GM18870 (cell line): ENCODE data around the gene ZNF354C.

Experiments
- ATAC-seq: cut with Tn5 transposase; IDR thresholded peaks from one replicate; pipeline ENCODE4 v1.9.1; 2021; ENCODE audit warnings: moderate library complexity; ENCODE audit not compliant: unreplicated experiment

Gene ZNF354C

DNA sequence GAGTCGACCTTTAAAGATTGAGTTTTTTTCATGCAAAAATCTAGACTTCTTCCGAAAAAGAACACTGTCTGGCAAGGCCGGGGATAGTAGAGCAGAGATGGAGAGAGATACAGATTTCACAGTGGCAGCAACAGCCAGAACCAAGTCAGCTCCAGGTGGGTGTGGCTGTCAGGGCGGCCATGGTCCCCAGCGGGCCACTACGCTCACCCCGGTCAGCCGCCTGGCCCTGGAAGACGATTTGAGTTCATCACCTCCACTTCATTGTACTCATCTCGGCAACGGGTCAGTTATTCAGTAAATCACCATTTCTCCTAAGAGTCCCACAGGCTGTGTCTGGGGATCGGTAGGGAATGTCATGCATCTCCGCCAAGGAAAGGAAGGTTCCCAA, 53.0 kb downstream of the ZNF354C start:
- ATAC-seq, result no peak

DNA sequence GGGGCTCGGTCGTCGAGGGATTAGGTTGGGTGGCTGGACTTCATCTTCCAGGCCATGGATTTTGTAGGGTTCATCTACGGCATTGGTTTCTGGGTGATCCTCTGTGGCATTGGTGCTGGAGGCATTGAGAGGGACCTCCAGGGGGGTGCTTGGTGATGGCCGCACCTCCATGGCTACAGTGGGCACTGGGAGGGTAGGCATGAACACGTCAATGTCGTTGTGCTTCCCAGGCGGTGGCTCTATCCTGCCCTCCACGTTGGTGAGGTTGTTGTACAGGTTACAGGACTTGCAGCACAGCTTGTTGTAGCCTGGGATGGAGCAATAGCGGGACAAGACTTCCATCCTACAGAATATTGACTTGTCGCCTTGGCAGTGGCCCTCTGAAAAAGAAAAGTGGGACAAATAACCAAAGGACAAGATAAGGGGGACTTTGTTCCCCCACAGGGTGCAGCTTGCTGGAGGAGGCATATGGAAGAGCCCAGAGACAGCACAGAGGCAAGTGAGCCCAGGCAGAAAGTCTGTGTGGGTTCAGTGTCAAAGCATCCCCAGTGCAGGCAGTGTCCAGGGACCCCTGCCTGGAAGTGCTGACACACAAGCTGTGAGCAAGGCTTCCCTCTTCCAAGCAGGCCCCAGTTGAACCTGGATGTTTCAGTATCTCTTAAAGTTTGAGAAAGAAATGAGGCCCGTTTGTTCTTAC, 53.9 kb downstream of the ZNF354C start:
- no peak for ATAC-seq

DNA sequence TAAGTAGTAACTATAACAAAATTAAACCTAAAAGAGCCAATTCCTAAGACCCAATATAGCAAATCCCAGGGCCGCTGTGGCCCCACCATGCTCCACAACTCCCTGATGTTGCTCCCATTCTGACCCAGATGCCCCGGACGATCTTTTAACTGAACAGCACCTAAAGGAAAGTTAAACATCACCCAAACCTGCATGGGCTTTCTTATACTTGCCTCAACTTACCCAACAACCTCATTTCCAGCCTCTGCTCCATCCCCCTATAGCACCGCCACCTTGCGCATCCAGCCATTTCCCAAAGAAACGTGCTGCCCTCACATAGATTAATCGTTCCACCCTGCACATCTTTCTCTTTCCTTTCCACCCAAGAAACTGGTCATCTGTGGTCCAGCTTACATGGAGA, 54.6 kb downstream of the ZNF354C start:
- no peak for ATAC-seq

DNA sequence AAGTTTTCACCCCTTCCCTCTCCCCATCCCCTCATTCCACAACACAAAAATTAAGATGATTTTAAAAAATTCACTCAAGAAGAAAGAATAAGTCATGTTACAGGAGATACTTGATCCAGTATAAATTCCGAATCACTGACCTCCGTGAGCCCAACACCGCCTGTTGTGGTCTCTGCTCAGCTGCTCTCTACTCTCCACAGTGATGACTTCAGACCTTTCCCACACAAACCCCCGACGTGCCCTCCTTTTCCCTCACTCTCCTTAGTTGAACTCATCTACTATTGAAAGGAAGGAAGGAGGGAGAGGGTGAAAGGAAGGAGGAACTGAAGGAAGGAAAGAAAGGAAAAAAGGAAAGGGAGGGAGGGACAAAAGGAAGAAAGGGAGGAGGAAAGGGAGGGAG, 55.1 kb downstream of the ZNF354C start:
- no peak for ATAC-seq

DNA sequence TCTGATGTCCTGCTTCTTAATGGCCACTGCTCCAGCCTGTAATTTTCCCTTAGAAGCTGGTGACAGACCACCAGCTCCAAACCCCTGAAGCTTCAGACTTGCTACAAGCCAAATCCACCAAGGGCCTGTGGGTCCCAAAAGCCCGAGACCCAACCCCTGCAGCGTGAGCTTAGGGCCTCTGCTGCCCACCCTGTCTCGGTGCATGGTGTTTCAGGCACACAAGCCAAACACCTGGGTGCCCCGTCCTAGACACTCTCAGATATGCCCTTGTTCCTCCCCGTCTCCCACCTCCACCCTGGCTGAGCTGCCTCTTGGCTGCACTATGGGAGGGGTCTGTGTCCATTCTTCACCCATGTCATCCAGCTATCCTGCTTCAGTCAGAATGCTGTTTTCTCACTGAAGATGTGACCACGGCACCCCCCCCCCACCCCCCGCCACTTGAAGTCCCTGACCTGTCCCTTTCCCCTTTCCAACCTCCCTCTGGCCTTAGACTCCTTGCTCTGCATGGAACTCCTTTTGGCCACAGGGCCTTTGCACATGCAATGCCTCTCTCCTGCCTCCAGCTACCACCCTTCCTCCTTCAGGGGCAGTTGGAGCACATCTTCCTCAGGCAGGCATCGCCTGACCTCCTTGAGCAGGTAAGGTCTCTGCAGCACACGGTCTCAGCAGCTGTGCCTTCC, 55.8 kb downstream of the ZNF354C start:
- ATAC-seq, result no peak

DNA sequence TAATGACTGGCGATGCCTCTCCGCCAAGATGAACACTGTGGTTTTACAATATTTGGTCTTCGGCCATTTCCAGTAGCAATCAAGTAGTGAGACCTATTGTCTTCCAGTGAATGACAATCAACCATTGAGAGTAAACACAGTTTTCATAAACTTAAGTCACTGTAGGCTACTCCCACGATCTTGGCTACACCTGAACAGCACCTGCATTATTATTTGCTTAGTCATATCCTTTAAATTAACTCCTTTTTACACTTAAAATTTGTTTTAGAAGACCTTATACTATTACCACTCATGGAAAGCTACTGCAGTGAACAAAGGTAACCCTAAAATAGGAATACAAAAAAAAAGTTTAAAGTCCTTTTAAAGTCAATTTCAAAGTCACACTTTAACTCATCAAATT, 58.2 kb downstream of the ZNF354C start:
- no peak for ATAC-seq

DNA sequence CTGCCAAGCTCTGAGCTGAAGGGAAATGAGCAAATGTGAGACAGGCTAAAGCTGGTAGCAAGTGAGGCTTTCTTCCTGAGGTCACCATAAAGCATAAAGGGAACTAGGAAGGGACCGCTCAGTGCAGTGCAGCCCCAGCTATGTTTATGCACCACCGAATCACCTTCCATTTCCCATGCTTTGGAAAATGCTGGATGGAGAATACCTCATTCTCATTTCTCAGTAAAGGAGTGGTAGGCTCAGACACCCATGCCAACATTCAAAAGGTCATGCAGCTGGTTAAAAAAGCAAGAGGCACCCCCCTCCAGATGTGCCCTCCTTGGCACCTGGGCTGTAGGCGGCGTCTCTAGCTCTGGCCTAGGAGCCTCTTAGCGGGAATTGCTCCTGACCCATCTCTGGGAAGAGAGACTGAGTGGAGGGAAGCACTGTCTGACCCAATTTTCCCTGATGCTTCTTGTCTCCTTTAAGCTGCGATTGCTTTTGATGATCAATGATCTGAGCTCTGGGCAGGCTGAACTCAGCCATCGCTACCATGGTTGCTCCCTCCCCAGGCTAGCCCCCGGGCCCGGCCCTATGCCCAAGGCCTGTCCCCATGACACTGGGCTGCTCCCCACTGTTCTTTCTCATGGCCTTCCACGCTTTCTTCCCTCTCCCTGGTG, 58.7 kb downstream of the ZNF354C start:
- no peak for ATAC-seq

DNA sequence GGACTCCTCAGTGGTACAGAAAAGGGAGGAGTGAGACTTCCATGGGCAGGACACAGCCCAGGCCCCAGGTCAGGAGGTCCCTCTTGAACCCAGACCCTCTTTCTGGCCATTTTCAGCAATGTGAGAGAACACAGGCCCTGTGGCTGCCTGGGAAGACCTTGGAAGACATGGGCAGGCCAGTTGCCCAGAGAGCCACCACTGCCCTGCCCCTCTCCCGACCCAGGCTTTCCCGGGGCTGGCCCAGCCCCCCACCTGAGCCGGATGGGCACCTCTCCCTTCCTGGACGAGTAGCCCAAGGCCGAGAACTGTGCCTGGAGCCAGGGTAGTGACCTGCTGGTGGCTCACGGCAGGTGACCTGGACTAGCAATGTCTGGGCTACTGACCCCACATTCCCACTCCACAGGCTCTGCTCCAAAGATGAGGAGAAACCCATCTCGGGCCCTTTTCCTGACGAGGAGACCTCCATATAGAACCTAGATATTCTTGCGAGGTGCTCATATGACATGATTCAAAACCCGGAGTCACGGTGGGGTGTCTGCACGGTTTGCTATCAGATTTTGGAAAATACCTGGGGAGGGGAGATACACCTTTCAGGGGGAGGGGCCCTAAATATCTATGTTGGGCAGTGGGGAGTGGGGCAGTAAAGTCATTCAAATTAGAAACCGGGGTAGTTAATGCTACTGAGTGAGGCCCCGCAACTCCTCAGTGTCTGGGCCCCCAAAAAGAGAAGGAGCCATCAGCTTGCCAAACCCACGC, 59.4 kb downstream of the ZNF354C start:
- ATAC-seq, result no peak

DNA sequence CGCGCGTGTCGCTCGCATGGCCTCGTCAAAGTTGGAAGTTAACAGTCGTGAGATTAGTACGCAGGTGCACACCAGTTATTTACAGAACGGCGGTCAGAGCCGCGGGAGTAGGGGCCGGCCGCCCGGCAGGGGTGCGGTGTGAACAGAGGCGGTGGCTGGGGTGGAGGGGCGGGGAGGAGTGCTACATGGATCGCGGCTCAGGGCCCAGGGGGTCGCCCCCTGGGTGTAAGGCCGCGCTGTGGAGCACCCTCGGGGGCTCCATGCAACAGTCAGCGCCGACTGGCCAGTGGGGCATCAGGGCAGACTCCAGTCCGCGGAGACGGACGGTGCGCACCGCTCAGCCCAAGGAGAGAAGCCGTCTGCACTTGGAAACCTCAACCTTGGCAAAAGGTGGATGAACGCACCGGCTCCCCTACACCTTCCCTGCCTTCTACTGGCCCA, 60.3 kb downstream of the ZNF354C start:
- ATAC-seq, result no peak

DNA sequence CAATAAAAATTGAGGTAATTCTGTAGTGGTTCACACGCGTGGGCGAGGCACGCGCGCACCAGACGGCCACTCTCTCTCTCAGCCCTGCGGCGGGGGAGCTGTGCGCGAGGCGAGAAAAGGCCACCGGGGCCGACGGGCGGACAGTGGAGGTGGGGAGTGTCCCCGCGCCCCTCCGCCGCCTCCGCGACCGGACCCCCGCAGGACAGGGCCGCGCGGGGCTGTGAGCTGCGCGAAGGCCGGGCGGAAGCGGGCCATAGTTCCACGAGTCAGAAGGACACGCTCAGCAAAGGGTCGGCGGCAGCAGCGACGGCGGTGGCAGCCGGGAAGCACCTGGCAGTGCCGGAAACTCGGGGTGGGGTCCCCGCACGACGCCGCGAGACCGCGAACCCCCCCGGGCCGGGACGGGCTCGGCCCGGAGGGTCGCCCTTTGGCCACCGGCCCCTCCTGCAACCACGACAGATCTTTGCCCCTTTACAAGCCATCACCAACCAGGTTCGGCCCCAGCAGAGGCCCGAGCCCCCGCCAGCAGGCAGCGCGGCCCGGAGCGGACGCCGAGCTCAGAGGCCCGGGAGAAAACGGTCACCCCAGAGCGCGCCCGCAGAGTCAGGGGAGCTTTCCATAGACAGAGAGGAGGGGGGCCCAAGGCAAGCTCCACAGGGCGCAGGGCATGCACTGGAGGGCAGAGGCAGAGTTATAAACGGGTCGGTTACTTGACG, 60.9 kb downstream of the ZNF354C start:
- no peak for ATAC-seq

DNA sequence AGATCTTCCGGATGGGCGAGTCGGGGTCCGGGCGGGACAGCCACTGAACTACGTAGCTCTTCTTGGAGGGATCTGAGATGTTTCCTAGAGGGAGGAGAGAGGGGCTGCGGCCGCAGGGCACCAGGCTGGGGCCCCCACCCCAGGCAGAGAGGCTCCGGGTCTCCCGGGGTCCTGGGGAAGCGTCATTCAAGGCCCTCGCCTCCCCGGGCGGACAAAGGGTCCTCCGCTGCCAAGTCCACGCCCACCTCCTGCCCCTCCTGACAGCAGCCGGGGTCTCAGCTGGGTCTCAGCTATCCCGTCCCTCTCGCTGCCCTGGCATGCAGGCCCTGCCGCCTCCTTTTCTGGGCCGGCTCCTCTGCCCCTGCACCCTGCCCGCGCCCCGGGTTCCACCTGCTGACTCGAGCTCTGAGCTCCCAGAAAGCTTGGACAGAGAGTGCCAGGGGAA, 61.5 kb downstream of the ZNF354C start:
- ATAC-seq, result no peak

DNA sequence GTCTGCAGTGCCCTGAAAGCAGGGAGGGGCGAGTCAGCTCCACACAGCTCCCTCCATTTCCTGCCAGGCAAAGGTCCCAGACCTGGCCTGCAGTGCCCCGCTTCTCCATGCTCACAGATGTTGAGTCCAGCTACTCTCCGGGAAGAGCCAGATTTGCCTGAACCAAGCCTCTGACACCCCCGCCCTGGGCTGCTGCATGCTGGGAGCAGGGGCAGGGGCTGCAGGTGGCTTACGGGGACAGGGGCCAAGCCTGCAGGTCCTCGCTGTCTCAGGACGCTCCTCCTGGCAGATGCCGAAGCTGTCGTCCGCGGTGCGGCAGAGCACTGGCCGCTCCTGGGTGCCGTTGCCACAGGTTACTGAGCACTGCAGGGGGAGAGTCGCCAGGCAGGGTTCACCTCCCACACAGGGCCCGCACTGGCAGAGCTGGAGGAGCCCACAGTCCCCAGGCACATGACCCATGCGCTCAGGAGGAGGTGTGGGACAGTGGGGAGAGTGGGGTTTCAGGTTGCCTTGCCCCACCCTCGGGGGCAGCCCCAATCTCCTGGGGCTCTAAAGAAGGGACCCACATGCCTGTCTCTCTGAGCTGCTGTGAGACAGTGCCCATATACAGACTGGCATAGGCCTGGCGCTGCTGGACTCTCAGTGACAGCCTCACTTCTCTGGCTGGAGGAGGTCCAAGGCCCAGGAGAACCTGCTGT, 62.4 kb downstream of the ZNF354C start:
- no peak for ATAC-seq

DNA sequence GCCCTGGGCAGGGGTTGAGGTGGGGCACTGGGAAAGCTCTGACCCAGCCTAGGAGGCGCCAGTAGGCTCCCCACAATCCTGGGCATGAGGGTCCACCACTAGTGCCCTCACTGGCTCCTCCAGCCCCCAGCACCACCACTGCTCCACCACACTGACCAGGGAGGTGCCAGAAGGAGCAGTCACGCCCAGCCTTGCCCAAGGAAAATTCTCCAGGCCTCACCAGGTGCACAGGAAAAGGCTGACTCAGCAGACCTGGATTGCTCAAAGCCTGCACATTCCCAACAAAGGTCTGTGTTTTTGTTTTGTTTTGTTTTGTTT, 62.9 kb downstream of the ZNF354C start:
- ATAC-seq, result no peak

DNA sequence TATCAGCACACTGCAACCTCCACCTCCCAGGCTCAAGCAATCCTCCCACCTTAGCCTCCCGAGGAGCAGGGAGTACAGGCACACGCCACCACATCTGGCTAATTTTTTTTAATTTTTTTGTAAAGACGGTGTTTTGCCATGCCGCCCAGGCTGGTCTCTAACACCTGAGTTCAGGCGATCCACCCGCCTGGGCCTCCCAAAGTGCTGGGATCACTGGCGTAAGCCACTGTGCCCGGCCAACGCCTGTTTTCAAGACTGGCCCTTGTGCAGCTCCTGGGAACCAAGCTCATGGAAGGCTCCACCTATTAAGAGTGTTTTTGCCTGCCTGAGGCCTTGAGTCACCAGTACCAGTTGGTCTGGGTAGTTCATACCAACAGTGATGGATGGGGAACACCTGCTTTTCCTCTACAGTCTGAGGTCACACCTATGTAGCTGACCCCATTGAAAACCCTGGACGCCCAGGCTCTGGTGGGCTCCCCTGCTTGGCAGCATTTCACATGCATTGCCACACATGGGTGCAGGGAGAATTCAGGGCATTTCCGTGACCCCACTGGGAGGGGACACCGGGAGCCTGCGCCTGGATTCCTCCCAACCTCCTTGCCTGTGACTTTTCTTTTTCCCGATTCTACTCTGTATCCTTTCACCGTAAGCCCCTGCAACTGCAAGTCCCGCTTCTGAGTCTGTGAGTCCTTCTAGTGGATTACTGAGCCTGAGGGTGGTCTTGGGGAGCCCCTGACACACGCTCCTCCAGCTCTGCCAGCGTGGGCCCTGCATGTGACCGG, 63.5 kb downstream of the ZNF354C start:
- no peak for ATAC-seq

DNA sequence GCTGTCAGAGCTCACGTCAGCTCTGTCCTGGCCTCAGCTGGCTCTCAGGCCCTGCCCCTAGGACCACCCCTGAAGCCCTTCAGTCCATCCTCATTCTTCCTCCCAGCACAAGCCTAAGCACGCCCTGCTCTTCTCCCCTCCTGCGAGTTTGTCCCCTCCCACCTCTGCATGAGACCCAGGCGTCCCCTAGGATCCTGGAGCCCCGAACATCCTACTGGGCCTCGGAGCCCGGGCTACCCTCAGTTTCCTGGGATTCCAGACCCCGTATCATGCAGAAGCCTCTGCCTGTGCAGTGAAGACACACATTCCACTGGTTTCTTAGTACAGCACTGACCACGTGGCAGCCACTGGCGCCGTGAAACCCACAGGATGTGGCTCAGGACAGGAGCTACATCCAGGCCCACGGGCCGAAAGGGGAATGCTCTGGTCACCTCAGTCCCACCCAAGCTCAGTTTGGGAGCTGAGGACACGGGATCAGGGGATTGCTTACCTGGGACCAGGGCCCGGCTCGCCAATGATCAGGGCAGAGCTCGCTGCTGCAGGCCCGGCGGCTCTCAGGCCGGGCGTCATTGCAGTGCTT, 64.2 kb downstream of the ZNF354C start:
- ATAC-seq, result no peak

DNA sequence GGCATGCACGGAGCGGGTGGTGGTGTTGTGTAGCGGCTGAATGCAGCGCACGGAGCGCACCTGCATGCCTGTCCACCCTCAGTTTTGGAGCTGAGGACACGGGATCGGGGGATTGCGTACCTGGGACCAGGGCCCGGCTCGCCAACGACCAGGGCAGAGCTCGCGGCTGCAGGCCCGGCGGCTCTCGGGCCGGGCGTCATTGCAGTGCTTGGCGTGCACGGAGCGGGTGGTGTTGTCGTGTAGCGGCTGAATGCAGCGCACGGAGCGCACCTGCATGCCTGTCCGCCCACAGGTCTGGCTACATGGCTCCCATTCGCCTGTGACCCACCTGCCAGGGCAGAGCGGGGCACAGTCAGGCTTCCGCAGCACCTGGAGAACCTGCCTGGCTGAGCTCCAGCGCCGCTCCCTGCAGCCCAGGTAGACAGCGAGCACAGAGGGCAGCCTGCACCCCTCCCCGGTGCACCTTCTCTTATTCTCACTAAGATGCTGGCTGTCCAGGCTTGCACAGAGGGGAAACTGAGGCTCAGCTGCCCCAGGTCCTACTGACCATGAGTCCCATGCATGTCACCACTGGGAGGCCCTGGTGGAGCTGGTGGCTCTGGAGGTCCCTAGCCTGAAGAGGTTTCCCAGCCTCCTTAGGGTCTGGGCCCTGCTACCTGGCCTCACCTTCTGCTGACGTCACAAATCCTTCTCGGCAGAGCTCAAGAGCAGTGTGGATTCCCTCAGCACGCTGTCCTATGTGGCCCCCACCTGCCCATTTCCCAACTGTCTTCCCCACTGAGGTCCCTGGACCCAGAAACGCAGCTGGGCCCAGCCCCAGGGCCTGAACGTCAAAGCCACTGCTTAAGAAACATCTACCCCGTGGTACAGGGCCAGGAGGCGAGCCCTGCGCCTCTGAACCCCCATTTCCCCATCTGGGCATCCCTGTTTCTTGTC, 64.9 kb downstream of the ZNF354C start:
- ATAC-seq, result no peak

DNA sequence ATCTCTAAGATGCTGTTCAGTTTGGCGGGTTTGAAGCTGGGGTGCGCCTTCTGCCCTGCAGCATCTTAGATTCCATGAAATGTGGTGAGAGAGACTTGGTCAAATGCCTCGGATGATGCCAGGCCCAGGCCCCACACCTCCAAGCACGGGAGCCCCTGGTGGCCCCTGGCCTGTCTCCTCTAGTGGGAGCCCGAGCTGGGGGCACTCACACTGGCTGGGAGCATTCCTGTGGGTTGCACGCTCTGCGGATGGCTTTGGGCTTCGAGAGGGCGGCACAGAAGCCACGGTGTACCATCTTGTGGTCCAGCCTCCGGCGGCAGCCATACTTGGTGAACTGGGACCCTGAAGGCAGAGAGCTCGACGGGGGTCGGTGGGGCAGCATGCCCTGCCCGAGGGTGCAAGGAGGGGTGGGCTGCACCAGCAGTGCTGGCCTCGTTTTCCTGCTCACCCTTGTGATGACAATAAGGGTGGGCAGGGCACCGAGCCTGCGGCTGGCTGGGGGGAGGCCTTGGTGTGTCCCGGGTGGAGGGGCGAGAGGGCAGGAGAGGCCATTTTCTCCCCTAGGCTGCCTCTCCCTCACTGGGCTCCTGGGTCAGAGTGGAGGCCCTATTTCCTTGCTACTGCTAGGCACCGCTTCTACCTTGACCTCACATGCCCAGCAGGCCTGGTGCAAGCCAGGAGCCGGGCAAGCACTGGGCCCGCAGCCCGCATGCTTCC, 65.8 kb downstream of the ZNF354C start:
- no peak for ATAC-seq
